HepG2 (cell line): Measurements from ENCODE around the gene ATG9A. TPM values are rescaled to one million over a fixed set of nuclear protein-coding genes. Genes with fewer than 3 reads are reported as not detected.
A peak's percentile ranks its signal among the peaks of the same experiment; 100 is the strongest.

Source experiments
- ATAC-seq: fragments of 200-7000 bp; cut with Tn5 transposase; 3 replicates; pipeline ENCODE4 v1.9.1; 2020; ENCODE audit warnings: mild to moderate bottlenecking, moderate library complexity
- BruUV-seq: library from RNA; stranded (reverse); fragments of 400-500 nt; replicated peaks from 2 replicates; lab custom pipeline; 2021; lab: Mats Ljungman, UMichigan
- CTCF ChIA-PET: fragments of 300-600 bp; formaldehyde crosslinking; extraction: SDS; loops from one replicate; lab custom pipeline; 2021; ENCODE audit warnings: low total read pairs, inconsistent platforms, low intra/inter-chr PET ratio; lab: Yijun Ruan, JAX
- POLR2A ChIA-PET: fragments of 350-600 bp; sonication (Branson Sonifier 250); formaldehyde crosslinking; loops from one replicate; lab custom pipeline; 2020; ENCODE audit warnings: antibody characterized with exemption, inconsistent platforms; lab: Yijun Ruan, JAX
- DNase-seq: peaks from one replicate; pipeline ENCODE4 v3.0.0-alpha.2; 2015; ENCODE audit warnings: low spot score
- FAIRE-seq: peaks from 3 replicates; lab custom pipeline; 2011; peaks lifted over from hg19 to GRCh38; lab: Jason Lieb, UNC
- H2AFZ ChIP-seq: one replicate; pipeline ENCODE4 v1.6.1; 2011; ENCODE audit warnings: low read length, inconsistent platforms
- H3K27ac ChIP-seq: fragments of 300-600 bp; 3 replicates; pipeline ENCODE4 v1.8.0; 2011; ENCODE audit warnings: mixed run types, mild to moderate bottlenecking, mixed read lengths, low read length, inconsistent platforms; ENCODE audit not compliant: insufficient read depth; ENCODE audit errors: extremely low read length
- H3K27me3 ChIP-seq, 2 experiments: fragments of 200-600 bp in 1 of 2; 2 replicates in 1 of 2; 3 replicates in 1 of 2; pipeline versions ENCODE4 v1.6.0 to v1.8.0; 2011; ENCODE audit warnings: low read length in 2 of 2, mild to moderate bottlenecking in 2 of 2, moderate library complexity in 2 of 2, inconsistent platforms in 1 of 2; ENCODE audit not compliant: insufficient read depth in 2 of 2, control insufficient read depth in 1 of 2
- H3K36me3 ChIP-seq, 2 experiments: fragments of 200-600 bp in 1 of 2; replicated peaks in 1 of 2; 2 replicates in 1 of 2; 3 replicates in 1 of 2; pipeline versions ENCODE4 v1.5.1 to v1.8.0; 2011; ENCODE audit warnings: low read length in 2 of 2, inconsistent platforms in 1 of 2; ENCODE audit not compliant: insufficient read depth in 2 of 2, control insufficient read depth in 1 of 2
- H3K4me1 ChIP-seq: 2 replicates; pipeline ENCODE4 v1.5.1; 2012; ENCODE audit warnings: low read length, inconsistent platforms; ENCODE audit not compliant: insufficient read depth
- H3K4me2 ChIP-seq: 2 replicates; pipeline ENCODE4 v1.6.0; 2011; ENCODE audit warnings: low read depth, low read length, inconsistent platforms
- H3K4me3 ChIP-seq, 3 experiments: fragments of 200-600 bp in 1 of 3; sonication (generic), shearing (Covaris generic) in 1 of 3; replicated peaks in 1 of 3; 2 replicates each; pipeline ENCODE4 v1.5.1; 2011 to 2016; ENCODE audit warnings: low read length in 3 of 3, inconsistent platforms in 2 of 3, low read depth in 2 of 3, mild to moderate bottlenecking in 2 of 3, control low read depth in 1 of 3, mixed read lengths in 1 of 3; ENCODE audit not compliant: insufficient read depth in 1 of 3
- H3K79me2 ChIP-seq: one replicate; pipeline ENCODE4 v1.6.1; 2011; ENCODE audit warnings: low read length, inconsistent platforms; ENCODE audit not compliant: insufficient read depth
- H3K9ac ChIP-seq: 2 replicates; pipeline ENCODE4 v1.6.0; 2011; ENCODE audit warnings: mild to moderate bottlenecking, low read depth, low read length, inconsistent platforms; ENCODE audit not compliant: insufficient read depth
- H3K9me3 ChIP-seq: 2 replicates; pipeline ENCODE4 v1.5.1; 2012; ENCODE audit warnings: mild to moderate bottlenecking, low read length
- H4K20me1 ChIP-seq: 2 replicates; pipeline ENCODE4 v1.6.0; 2011; ENCODE audit warnings: inconsistent platforms, mild to moderate bottlenecking, low read length, moderate library complexity; ENCODE audit not compliant: insufficient read depth
- EZH2 ChIP-seq: conservative IDR thresholded peaks from 2 replicates; pipeline ENCODE4 v1.6.1; 2012; ENCODE audit warnings: mild to moderate bottlenecking, low read depth, low read length, moderate library complexity
- GATAD2A ChIP-seq: IDR thresholded peaks from 2 replicates; pipeline ENCODE4 v1.6.1; 2016
- NAIF1 ChIP-seq: sonication (generic); formaldehyde crosslinking; IDR thresholded peaks from 2 replicates; pipeline ENCODE4 v1.5.0; 2020; ENCODE audit warnings: mild to moderate bottlenecking, missing genetic modification reagents, borderline replicate concordance
- PRPF4 ChIP-seq: fragments of 200-400 bp; formaldehyde crosslinking; IDR thresholded peaks from 2 replicates; pipeline ENCODE4 v1.6.1; 2016; ENCODE audit warnings: low read length, low read depth; ENCODE audit not compliant: poor library complexity, severe bottlenecking
- SAFB2 ChIP-seq: sonication (generic); formaldehyde crosslinking; IDR thresholded peaks from 2 replicates; pipeline ENCODE4 v1.5.1; 2020; ENCODE audit warnings: missing genetic modification reagents, low read depth, mild to moderate bottlenecking, borderline replicate concordance
- SETDB1 ChIP-seq: sonication (generic); formaldehyde crosslinking; IDR thresholded peaks from 2 replicates; pipeline ENCODE4 v1.5.1; 2020; ENCODE audit warnings: missing genetic modification reagents, mild to moderate bottlenecking, borderline replicate concordance
- SP4 ChIP-seq: sonication (generic); formaldehyde crosslinking; IDR thresholded peaks from 2 replicates; pipeline ENCODE4 v1.8.1; 2023; ENCODE audit warnings: mild to moderate bottlenecking, missing genetic modification reagents
- ZBTB39 ChIP-seq: sonication (generic); formaldehyde crosslinking; IDR thresholded peaks from 2 replicates; pipeline ENCODE4 v1.5.0; 2020; ENCODE audit warnings: missing genetic modification reagents
- ZBTB42 ChIP-seq: sonication (generic); formaldehyde crosslinking; IDR thresholded peaks from 2 replicates; pipeline ENCODE4 v1.5.0; 2020; ENCODE audit warnings: mild to moderate bottlenecking, missing genetic modification reagents
- ZIK1 ChIP-seq: sonication (generic); formaldehyde crosslinking; IDR thresholded peaks from 2 replicates; pipeline ENCODE4 v1.5.0; 2020; ENCODE audit warnings: mild to moderate bottlenecking, low read depth, missing genetic modification reagents, borderline replicate concordance
- ZMAT3 ChIP-seq: sonication (generic); formaldehyde crosslinking; conservative IDR thresholded peaks from 2 replicates; pipeline ENCODE4 v1.7.0; 2021; ENCODE audit warnings: missing genetic modification reagents
- ZNF205 ChIP-seq: IDR thresholded peaks from 2 replicates; pipeline ENCODE4 v1.6.1; 2018; ENCODE audit warnings: missing biosample characterization, missing genetic modification reagents
- ZNF264 ChIP-seq: sonication (generic); formaldehyde crosslinking; IDR thresholded peaks from 2 replicates; pipeline ENCODE4 v1.4.0; 2020; ENCODE audit warnings: missing genetic modification reagents
- ZNF383 ChIP-seq: sonication (generic); formaldehyde crosslinking; IDR thresholded peaks from 2 replicates; pipeline ENCODE4 v1.4.0; 2020; ENCODE audit warnings: missing genetic modification reagents, mild to moderate bottlenecking, borderline replicate concordance
- ZNF460 ChIP-seq: sonication (generic); formaldehyde crosslinking; IDR thresholded peaks from 2 replicates; pipeline ENCODE4 v1.5.1; 2020; ENCODE audit warnings: missing genetic modification reagents, mild to moderate bottlenecking, borderline replicate concordance
- ZNF576 ChIP-seq: sonication (generic); formaldehyde crosslinking; IDR thresholded peaks from 2 replicates; pipeline ENCODE4 v1.4.0; 2020; ENCODE audit warnings: mild to moderate bottlenecking, missing genetic modification reagents
- ZNF749 ChIP-seq: sonication (generic); formaldehyde crosslinking; IDR thresholded peaks from 2 replicates; pipeline ENCODE4 v1.8.0; 2022; ENCODE audit warnings: mild to moderate bottlenecking, missing genetic modification reagents, moderate library complexity, borderline replicate concordance
- ZNF776 ChIP-seq: sonication (generic); formaldehyde crosslinking; IDR thresholded peaks from 2 replicates; pipeline ENCODE4 v1.4.0; 2020; ENCODE audit warnings: mild to moderate bottlenecking, missing genetic modification reagents
- WGBS: methylation state at CpG from one replicate; pipeline ENCODE4 v1.1.6; 2017; ENCODE audit warnings: low lambda C conversion rate; 5-methylcytosine and 5-hydroxymethylcytosine counted together
- in situ Hi-C: cut with HindIII; loops from 2 replicates; pipeline ENCODE4 v1.10.0; 2017; ENCODE audit warnings: low pct_unique_long_range_greater_than_20kb; ENCODE audit not compliant: extremely low pct_ligation_motif_present
- intact Hi-C: fragments of 100-400 bp; cut with micrococcal nuclease; formaldehyde crosslinking; loops from one replicate; pipeline ENCODE4 v1.10.0; 2022; ENCODE audit not compliant: unreplicated experiment
- polyA plus RNA-seq, 8 experiments: library from polyadenylated mRNA; depleted of rRNA in 3 of 8; stranded (reverse) in 7 of 8; unstranded in 1 of 8; fragments of >200 nt; fragmentation: Illumina TruSeq in 4 of 8; extraction: Trizol in 4 of 8; gene quantifications; 2 replicates each; pipeline versions ENCODE4 v1.2.1 to v1.2.3, GENCODE V29; 2011 to 2016; ENCODE audit warnings: low read depth in 4 of 8, missing spikeins in 1 of 8, mixed read lengths in 1 of 8; ENCODE audit not compliant: insufficient read depth in 1 of 8
- total RNA-seq, 5 experiments: library from RNA; depleted of rRNA; stranded (reverse); fragments of >200 nt; fragmentation: Illumina TruSeq; extraction: Trizol; gene quantifications; 2 replicates each; pipeline ENCODE4 v1.2.3, GENCODE V29; 2016; ENCODE audit warnings: low read depth in 1 of 5
- TF ChIP-seq, protein P1 (sequence below): sonication (generic); formaldehyde crosslinking; IDR thresholded peaks from 2 replicates; pipeline ENCODE4 v1.4.0; 2020; ENCODE audit warnings: missing genetic modification reagents, low read depth, mild to moderate bottlenecking, borderline replicate concordance

The ATG9A gene
- total and polyA plus RNA-seq, 2 of the 13 experiments (the other 11 are each of a cell fraction or from before 2014, with no cell fraction given), result 35.0 to 131 TPM

DNA sequence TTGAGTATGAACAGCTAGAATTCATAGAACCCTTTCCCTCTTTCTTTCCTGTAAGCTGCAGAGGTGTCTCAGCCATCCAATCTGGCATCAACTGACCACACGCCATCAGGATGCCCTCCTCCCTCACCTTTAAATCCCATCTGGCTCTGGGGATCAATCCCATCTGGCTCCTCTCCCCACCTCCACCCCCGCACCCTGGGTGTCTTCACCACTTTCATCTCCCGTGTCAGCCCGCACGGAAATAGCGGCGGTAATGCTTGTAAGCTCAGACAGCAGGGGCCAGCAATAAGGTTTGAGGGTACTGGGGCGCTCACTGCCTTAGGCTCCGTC lies 23.1 kb upstream of the ATG9A start:
- H3K4me3 ChIP-seq, result peak overlapping the region in 1 of 3 experiments; percentile 83; a peak in 1 of 6 replicates
- no peak overlapping the region for H3K27ac ChIP-seq
- H3K4me2 ChIP-seq, result no peak overlapping the region
- no peak for DNase-seq
- no peaks in the 10 kb centered on the region for H4K20me1 ChIP-seq
- ChIA-PET CTCF (interaction anchor here (0.6 kb wide), 1 partner anchor 41 kb away, joined by 3 read pairs; no protein-coding TSS in a partner anchor), POLR2A (interaction anchor here (1.6 to 5.7 kb wide), 3 partner anchors 26 to 300 kb away, joined by 3 to 73 read pairs (median 6); partner anchors contain the start of genes DNAJB2 and ZFAND2B)
- no peaks in the 10 kb centered on the region for H3K9me3 ChIP-seq
- in situ Hi-C loops (no loop called here), intact Hi-C loops (no loop called here)
- no peak for ATAC-seq
- no peak overlapping the region for H3K9ac ChIP-seq
- peaks cover 66% of the 10 kb centered on the region for H3K4me1 ChIP-seq
- TF ChIP-seq SAFB2 (CRISPR knock-in tag) (no peak), PRPF4 (no peak), GATAD2A (CRISPR knock-in tag) (no peak), ZNF205 (CRISPR knock-in tag) (no peak), ZNF749 (CRISPR knock-in tag) (no peak), ZIK1 (CRISPR knock-in tag) (no peak), ZMAT3 (CRISPR knock-in tag) (no peak), EZH2 (no peak), ZNF383 (CRISPR knock-in tag) (no peak), ZNF460 (no peak), ZNF776 (CRISPR knock-in tag) (no peak), ZNF576 (CRISPR knock-in tag) (no peak), NAIF1 (CRISPR knock-in tag) (no peak), SP4 (CRISPR knock-in tag) (no peak), ZBTB42 (CRISPR knock-in tag) (no peak), ZNF264 (CRISPR knock-in tag) (no peak), SETDB1 (CRISPR knock-in tag) (no peak), ZBTB39 (no peak)
- TF ChIP-seq, protein P1, sequence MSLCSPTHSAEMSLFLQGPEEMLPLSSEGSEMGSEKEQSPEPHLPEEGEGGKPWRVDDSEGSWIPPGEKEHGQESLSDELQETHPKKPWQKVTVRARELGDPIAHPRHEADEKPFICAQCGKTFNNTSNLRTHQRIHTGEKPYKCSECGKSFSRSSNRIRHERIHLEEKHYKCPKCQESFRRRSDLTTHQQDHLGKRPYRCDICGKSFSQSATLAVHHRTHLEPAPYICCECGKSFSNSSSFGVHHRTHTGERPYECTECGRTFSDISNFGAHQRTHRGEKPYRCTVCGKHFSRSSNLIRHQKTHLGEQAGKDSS, result no peak
- H3K36me3 ChIP-seq, result peaks cover 1 to 9% of the 10 kb centered on the region in 2 experiments; a peak in 4 of 5 replicates
- no peaks in the 10 kb centered on the region for H3K79me2 ChIP-seq
- peaks cover 2 to 35% of the 10 kb centered on the region in 2 experiments; a peak in 4 of 5 replicates for H3K27me3 ChIP-seq
- BruUV-seq, result no TSS peak
- H2AFZ ChIP-seq, result no peak overlapping the region
- no peak for FAIRE-seq
- WGBS, result 80% methylated on average over 9 of the region's 9 CpGs
